ENCODE measurements around the gene ROCK2. TPM values are rescaled to one million over a fixed set of nuclear protein-coding genes. Genes with fewer than 3 reads are reported as not detected.

Gene ROCK2
- polyA plus RNA-seq, 3 donors from 2014 or later = 3.1 to 15.1 (median 5.1) TPM

DNA sequence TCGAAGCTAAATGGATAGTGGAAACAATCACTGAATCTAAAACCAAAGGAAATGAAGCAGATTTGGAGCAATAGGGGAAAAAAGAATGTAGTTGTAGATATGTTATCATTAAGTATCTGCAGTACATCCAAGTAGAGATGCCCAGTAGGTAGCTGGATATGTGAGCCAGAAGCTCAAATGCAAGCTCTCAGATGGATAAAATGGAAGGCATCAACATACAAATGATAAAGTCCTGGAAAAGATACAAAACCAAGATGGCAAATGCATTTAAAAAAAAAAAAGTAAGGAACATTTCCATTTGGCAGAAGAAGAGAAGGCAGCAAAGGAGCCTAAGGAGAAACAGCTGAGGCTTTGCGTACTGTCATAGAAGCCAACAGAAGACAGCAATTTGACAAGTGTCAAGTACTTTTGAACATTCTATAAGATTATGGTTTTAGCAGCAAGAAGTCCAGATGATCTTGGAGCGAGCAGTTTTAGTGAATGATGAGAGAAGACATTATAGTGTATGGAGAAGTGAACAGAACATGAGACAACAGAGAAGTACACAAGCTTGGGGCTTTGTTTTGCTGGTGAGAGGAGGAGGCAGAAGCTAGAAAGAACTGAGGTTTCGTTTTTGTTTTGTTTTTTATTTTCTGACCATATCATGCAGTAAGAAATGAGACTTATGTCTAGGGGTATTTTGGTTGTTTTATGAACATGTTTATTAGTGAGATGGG lies 18.3 kb downstream of the ROCK2 start:
- Mint-ChIP-seq H3K36me3 (no peaks in the 10 kb centered on the region), H3K4me3 (no peak overlapping the region), H3K4me1 (peaks cover 17 to 38% of the 10 kb centered on the region in 2 donors)

DNA sequence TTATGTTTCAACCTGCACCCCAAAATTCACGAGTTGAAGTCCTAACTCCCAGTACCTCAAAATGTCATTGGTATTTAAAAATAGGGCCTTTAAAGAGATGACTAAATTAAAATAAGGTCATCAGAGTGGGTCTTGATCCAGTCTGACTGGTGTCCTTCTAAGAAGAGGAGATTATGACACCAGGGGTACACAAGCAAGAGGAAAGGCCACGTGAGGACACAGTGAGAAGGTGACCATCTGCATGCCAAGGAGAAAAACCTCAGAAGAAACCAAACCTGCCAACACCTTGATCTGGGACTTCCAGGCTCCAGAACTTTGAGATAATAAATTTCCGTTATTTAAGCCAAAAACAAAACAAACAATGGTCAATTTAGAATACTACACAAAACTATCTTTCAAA lies 22.6 kb downstream of the ROCK2 start:
- DNase-seq = no peak
- H3K4me1 Mint-ChIP-seq = peaks cover 21 to 54% of the 10 kb centered on the region in 2 donors
- H3K27ac Mint-ChIP-seq = no peak overlapping the region
- H3K4me3 Mint-ChIP-seq = peak overlapping the region in 1 of 5 donors; percentile 2
- H3K9me3 Mint-ChIP-seq = no peaks in the 10 kb centered on the region
- H3K27me3 Mint-ChIP-seq (ENCODE audit: low read depth in 3 of 3) = no peaks in the 10 kb centered on the region
- H3K36me3 Mint-ChIP-seq = no peaks in the 10 kb centered on the region

More for the DNA sequence above, 18.3 kb downstream of the ROCK2 start:
- no peak for DNase-seq
- Mint-ChIP-seq H3K9me3 (no peaks in the 10 kb centered on the region), H3K27ac (no peak overlapping the region), H3K27me3 (ENCODE audit: low read depth in 3 of 3) (no peaks in the 10 kb centered on the region)

DNA sequence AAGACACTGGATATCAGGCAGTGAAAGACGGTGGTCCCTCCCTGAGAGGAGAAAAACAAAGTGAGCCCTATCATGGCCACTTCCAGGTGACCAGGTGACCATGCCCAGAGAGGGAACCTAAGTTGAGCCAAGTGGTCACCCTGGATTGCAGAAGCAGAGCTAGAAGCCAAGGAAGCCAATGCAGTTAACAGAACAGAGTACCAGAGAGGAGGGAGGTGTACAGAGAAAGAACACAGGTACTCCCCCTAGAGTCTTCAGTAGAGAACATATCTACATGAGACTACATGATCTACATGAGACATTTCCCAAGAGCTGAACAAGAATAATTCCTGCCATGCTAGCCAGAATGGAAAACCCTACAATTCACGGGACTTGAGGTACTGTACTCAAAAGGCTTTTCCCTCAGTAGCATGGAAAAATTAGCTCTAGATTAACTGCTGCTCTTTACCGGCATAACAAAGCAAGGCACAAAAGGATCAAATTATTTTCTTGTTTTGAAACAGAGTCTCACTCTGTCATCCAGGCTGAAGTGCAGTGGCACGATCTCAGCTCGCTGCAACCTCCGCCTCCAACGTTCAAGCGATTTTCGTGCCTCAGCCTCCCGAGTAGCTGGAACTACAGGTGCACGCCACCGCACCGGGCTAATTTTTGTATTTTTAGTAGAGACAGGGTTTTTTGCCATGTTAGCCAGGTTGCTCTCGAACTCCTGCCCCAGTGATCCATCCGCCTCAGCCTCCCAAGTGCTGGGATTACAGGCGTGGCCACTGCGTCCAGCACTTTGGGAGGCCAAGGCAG lies 23.5 kb downstream of the ROCK2 start:
- Mint-ChIP-seq H3K4me3 (no peak overlapping the region), H3K36me3 (no peaks in the 10 kb centered on the region), H3K4me1 (peaks cover 21 to 57% of the 10 kb centered on the region in 2 donors), H3K9me3 (no peaks in the 10 kb centered on the region), H3K27ac (peak overlapping the region in 1 of 6 donors; percentile 21), H3K27me3 (ENCODE audit: low read depth in 3 of 3) (no peaks in the 10 kb centered on the region)
- DNase-seq = no peak

DNA sequence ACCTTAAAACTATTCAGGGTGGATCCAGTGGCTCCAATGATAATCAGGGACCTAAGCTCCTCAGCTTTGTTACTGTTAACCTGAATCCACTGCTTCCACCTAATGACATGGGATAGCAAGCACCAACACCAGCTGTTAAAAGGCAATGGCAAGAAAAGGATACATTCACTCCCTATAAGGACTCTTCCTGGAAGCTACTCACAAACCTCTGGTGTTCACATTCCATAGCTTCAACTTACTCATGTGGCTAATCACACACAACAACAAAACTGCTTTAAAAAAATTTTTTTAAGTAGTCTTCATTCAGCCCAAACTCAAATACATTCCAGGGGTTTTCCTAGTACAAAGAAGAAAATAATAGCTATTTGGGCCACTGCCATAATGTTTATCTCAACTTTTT lies 24.5 kb downstream of the ROCK2 start:
- Mint-ChIP-seq H3K27me3 (ENCODE audit: low read depth in 3 of 3) (no peaks in the 10 kb centered on the region), H3K27ac (no peak overlapping the region), H3K9me3 (no peaks in the 10 kb centered on the region), H3K36me3 (no peaks in the 10 kb centered on the region), H3K4me1 (peaks cover 21 to 57% of the 10 kb centered on the region in 2 donors), H3K4me3 (no peak overlapping the region)
- DNase-seq = no peak

DNA sequence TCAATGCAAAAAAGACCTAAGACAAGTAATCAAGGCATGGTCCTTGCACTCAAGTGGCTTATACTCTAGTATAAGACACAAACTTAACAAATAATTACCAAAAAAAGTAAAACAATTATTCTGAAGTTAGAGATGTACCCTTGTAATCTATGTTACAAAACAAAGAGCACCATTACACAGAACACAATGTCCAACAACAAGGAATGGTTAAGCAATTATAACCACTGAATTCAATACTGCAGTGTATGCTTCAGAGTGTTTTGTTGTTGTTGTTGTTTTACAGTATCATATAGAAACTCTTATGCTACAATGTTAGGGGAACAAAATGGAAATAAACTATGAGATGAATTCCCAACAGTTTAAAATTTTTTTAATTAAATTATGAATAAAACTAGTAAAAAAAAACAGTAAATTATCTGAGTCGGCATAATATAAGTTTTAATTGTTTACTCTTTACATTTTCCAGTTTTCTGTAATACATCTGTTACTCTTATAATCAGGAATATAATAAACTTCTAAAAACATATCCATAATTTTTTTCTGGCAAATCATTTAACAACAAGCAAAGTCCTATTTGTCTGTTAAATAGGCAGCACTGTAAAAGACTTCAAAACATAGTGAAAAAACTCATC lies 29.2 kb downstream of the ROCK2 start:
- peaks cover 15 to 47% of the 10 kb centered on the region in 2 donors for H3K4me1 Mint-ChIP-seq

DNA sequence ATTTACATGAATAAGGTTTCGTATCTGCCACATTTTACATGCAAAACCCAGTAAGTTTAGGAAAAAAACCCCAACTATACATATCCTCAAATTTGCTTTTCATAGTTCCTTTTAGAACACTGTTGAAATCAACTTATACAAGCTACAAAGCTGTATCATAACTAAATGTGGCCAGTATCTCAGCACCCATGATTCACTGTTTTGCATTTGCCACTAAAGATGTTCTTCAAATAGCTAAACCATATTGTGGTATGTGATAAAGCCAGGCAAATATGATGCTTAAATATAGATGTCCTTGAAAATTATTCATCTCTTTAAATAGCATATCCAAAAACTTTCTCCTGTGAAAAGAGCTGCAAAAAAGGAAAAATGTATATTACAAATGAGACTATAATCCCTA lies 29.9 kb downstream of the ROCK2 start:
- Mint-ChIP-seq H3K9me3 (no peaks in the 10 kb centered on the region), H3K27ac (no peak overlapping the region), H3K27me3 (ENCODE audit: low read depth in 3 of 3) (no peaks in the 10 kb centered on the region), H3K4me1 (peaks cover 13 to 51% of the 10 kb centered on the region in 2 donors), H3K36me3 (no peaks in the 10 kb centered on the region), H3K4me3 (no peak overlapping the region)
- no peak for DNase-seq

More for the DNA sequence above, 29.2 kb downstream of the ROCK2 start:
- Mint-ChIP-seq H3K4me3 (no peak overlapping the region), H3K27ac (no peak overlapping the region), H3K27me3 (ENCODE audit: low read depth in 3 of 3) (no peaks in the 10 kb centered on the region), H3K9me3 (no peaks in the 10 kb centered on the region), H3K36me3 (no peaks in the 10 kb centered on the region)
- DNase-seq = no peak

DNA sequence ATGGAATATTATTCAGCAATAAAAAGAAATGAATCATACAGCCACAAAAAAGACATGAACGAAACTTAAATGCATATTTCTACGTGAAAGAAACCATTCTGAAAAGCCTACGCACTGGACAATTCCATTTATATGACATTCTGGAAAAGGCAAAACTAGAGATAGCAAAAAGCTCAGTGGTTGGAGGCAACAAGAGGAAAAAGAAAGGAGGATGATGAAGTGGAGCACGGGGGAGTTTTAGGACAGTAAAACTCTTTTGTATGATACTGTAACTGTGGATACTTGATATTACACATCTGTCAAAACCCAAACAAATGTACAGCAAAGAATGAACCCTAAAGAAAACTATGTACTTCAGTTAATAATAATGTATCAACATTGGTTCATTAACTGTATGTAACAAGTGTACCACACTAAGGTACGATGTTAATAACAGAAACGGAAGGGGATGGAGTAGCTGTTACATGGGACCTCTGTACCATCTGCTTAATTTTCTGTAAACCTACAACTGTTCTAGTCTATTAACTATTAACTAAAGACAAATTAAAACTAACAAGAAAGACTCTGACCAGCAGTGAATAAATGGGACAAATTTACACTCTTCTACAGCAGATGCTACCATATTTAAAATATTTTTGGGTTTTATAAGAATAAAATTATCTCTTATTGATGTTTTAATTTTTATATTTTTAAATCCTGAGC lies 31.5 kb downstream of the ROCK2 start:
- H3K9me3 Mint-ChIP-seq = no peaks in the 10 kb centered on the region
- no peaks in the 10 kb centered on the region for H3K36me3 Mint-ChIP-seq
- no peaks in the 10 kb centered on the region for H3K27me3 Mint-ChIP-seq (ENCODE audit: low read depth in 3 of 3)
- H3K27ac Mint-ChIP-seq = peak overlapping the region in 1 of 6 donors; percentile 26
- peaks cover 10 to 46% of the 10 kb centered on the region in 2 donors for H3K4me1 Mint-ChIP-seq
- no peak overlapping the region for H3K4me3 Mint-ChIP-seq
- DNase-seq = no peak

DNA sequence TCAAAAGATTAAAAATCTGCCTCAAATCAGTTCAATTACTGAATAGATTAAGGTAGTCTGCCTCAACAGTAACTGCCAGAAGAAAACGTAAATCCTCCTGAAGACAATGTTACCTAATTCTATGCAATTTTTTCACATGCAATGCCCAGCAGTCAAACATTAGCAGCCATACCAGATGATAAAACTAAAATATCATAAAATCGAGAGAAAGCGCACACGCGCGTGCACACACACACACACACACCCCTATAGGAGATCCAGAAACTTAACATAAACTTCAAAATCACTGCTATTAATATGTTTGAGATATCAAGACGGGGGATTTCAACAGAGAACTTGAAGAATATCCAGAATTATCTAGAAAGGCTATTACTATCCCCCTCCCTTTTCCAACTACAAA lies 32.9 kb downstream of the ROCK2 start:
- Mint-ChIP-seq H3K36me3 (no peaks in the 10 kb centered on the region), H3K4me1 (peaks cover 16 to 36% of the 10 kb centered on the region in 2 donors), H3K27me3 (ENCODE audit: low read depth in 3 of 3) (no peaks in the 10 kb centered on the region), H3K27ac (no peak overlapping the region), H3K4me3 (no peak overlapping the region), H3K9me3 (no peaks in the 10 kb centered on the region)
- no peak for DNase-seq

DNA sequence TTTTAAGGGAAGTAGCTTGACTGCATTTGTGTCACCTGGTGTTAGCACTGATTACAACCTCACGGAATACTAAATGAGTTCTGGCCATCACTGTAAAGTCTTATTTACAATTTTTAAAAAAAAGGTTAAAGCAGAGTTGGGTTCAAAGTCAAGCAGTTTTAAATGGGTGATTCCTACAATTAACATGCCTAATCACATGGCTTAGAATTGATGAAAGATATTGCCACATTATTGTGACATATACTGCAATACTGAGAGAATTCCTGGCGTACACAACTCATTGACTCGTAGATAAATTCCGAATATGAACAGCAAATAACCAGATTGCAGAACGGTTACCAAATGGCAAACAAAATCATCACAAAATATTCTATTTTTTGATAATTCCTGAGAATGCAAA lies 34.2 kb downstream of the ROCK2 start:
- Mint-ChIP-seq H3K4me1 (peaks cover 29 to 49% of the 10 kb centered on the region in 2 donors), H3K9me3 (no peaks in the 10 kb centered on the region), H3K27ac (no peak overlapping the region), H3K4me3 (no peak overlapping the region), H3K36me3 (no peaks in the 10 kb centered on the region), H3K27me3 (ENCODE audit: low read depth in 3 of 3) (no peaks in the 10 kb centered on the region)
- no peak for DNase-seq

DNA sequence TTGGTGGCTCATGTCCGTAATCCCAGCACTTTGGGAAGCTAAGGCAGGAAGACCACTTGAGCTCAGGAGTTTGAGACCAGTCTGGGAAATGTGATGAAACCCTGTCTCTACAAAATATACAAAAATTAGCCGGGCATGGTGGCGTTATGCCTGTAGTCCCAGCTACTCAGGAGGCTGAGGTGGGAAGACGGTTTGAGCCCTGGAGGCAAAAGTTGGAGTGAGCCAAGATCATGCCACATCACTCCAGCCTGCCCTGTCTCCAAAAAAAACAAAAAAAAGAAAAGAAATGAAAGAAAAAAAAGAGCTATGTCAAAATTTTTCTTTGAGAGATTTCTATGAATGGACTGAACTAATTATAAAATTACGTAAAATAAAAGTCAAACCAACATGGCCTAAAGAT lies 34.7 kb downstream of the ROCK2 start:
- Mint-ChIP-seq H3K36me3 (no peaks in the 10 kb centered on the region), H3K9me3 (no peaks in the 10 kb centered on the region), H3K27ac (no peak overlapping the region), H3K4me1 (peaks cover 29 to 51% of the 10 kb centered on the region in 2 donors), H3K4me3 (no peak overlapping the region), H3K27me3 (ENCODE audit: low read depth in 3 of 3) (no peaks in the 10 kb centered on the region)
- no peak for DNase-seq

DNA sequence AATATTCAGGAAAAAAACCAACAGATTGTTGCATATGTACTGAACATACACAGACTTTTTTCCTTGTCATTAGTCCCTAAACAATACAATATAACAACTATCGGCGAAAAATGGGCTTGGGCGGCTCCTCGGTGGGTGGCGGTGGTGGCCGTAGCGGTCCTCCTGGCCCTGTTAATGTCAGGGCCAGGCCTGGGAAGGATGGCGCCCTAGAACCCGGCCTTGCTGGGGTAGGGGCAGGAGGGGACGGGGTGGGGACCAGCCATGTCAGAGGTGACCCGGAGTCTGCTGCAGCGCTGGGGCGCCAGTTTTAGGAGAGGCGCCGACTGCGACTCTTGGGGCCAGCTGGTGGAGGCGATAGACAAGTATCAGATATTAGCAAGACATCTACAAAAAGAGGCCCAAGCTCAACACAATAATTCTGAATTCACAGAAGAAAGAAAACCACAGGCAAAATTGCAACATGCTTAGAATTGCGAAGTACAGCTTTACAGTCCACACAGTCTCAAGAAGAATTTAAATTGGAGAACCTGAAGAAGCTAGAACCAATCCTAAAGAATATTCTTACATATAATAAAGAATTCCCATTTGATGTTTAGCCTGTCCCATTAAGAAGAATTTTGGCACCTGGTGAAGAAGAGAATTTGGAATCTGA lies 36.5 kb downstream of the ROCK2 start:
- H3K27ac Mint-ChIP-seq = no peak overlapping the region
- no peaks in the 10 kb centered on the region for H3K36me3 Mint-ChIP-seq
- peaks cover 27 to 45% of the 10 kb centered on the region in 2 donors for H3K4me1 Mint-ChIP-seq
- H3K9me3 Mint-ChIP-seq = no peaks in the 10 kb centered on the region
- no peak for DNase-seq
- no peak overlapping the region for H3K4me3 Mint-ChIP-seq
- H3K27me3 Mint-ChIP-seq (ENCODE audit: low read depth in 3 of 3) = no peaks in the 10 kb centered on the region

DNA sequence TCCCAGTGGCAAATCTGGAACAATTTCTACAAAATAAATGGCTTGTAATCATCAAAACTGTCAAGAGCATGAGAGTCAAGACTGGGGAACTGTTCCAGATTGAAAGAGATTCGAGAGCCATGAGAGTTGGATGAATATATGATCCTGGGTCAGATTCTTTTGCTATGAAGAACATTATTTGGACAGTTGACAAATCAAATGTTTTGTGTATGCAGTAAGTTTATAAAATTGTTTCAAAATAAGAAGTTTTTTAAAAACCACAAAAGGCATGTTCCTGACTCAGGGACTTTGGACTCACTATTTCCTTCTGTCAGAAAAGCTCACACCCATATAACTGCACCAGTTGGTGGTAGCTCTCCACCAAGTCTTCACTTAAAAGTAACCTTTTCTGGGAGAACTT lies 38.5 kb downstream of the ROCK2 start:
- H3K9me3 Mint-ChIP-seq = no peaks in the 10 kb centered on the region
- H3K27me3 Mint-ChIP-seq (ENCODE audit: low read depth in 3 of 3) = no peaks in the 10 kb centered on the region
- H3K27ac Mint-ChIP-seq = no peak overlapping the region
- H3K36me3 Mint-ChIP-seq = no peaks in the 10 kb centered on the region
- peaks cover 22 to 36% of the 10 kb centered on the region in 2 donors for H3K4me1 Mint-ChIP-seq
- no peak overlapping the region for H3K4me3 Mint-ChIP-seq
- DNase-seq = no peak

DNA sequence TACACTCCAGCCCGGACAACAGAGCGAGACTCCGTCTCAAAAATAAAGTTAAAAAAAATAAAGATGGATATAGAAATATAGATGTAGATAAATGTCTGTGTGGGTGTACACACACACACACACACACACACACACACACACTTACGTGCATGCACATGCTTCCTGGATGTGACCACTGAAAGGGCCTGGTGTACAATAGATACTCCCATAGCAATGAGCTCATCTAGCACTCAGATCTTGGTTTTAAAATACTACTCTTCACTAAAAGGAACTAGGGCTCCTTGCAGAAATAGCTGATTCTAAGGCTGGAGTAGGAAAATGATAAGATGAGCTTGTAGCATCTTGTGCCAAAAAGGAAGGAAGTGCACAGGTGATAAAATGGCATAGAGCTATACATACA lies 39.1 kb downstream of the ROCK2 start:
- Mint-ChIP-seq H3K4me1 (peaks cover 20 to 30% of the 10 kb centered on the region in 2 donors), H3K36me3 (no peaks in the 10 kb centered on the region), H3K27me3 (ENCODE audit: low read depth in 3 of 3) (no peaks in the 10 kb centered on the region), H3K27ac (no peak overlapping the region), H3K9me3 (no peaks in the 10 kb centered on the region), H3K4me3 (no peak overlapping the region)
- peak in 1 of 3 donors; percentile 16 for DNase-seq
